Measurements from ENCODE around the gene DNAJB2. TPM values are rescaled to one million over a fixed set of nuclear protein-coding genes. Genes with fewer than 3 reads are reported as not detected.
A peak's percentile ranks its signal among the peaks of the same experiment; 100 is the strongest.

Gene DNAJB2
- total and polyA plus RNA-seq, 2 donors (not counting 3 experiments of a cell fraction or from before 2014, with no cell fraction given): 30.4 to 35.0 TPM

DNA sequence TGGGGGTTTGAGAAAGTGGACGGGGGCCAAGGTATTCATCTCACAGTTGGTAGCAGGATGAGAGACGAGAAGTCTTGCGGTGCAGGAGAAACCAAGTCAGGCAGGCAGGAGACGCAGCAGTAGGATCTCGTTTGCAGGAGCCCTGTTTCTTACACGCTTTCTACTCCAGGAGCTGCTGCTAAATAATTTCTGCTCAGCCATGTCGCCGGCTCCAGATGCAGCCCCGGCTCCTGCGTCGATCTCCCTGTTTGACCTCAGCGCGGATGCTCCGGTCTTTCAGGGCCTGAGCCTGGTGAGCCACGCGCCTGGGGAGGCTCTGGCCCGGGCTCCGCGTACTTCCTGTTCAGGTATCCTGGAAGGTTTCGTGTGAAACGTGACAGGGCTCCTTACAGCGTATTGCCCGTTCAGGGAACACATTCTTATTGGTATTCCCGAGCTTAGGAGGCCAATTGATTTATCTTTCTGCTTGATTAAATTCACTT is 49.1 kb upstream of the DNAJB2 start:
- FAIRE-seq: peak; percentile 46

More for the DNA sequence above, 49.1 kb upstream of the DNAJB2 start:
- H3K27me3 ChIP-seq (ENCODE audit: control insufficient read depth in 2 of 2, insufficient read depth in 2 of 2, low read length in 2 of 2): no peaks in the 10 kb centered on the region
- peak overlapping the region; percentile 70 to 76 (median 70) for H3K4me3 ChIP-seq (replicated peaks in 1 of 3; ENCODE audit: insufficient read depth in 1 of 3, low read depth in 1 of 3, low read length in 3 of 3)
- dilution Hi-C loops (cut with MboI; ENCODE audit: extremely low pct_ligation_motif_present, low sequenced_read_pairs) (no loop called here), intact Hi-C loops (cut with micrococcal nuclease) (no loop called here)
- TSS peak; percentile 62 for BruUV-seq (replicated peaks)
- H3K4me2 ChIP-seq (ENCODE audit: insufficient read depth, low read length): peak overlapping the region; percentile 68
- H3K27ac ChIP-seq (ENCODE audit: insufficient read depth, low read depth, low read length): peak overlapping the region; percentile 49
- H3K9me3 ChIP-seq (replicated peaks; ENCODE audit: control insufficient read depth, insufficient read depth, low read length): no peaks in the 10 kb centered on the region
- peaks cover 20% of the 10 kb centered on the region for H3K79me2 ChIP-seq (ENCODE audit: control insufficient read depth, insufficient read depth, low read length)
- H3K36me3 ChIP-seq (ENCODE audit: control insufficient read depth in 2 of 2, extremely low read depth in 1 of 2, insufficient read depth in 2 of 2, low read length in 2 of 2): peaks cover 0 to 23% of the 10 kb centered on the region in 2 experiments
- H3K9me1 ChIP-seq (replicated peaks; ENCODE audit: control insufficient read depth, extremely low read depth, insufficient read depth, low read length): no peaks in the 10 kb centered on the region
- POLR2A ChIA-PET: interaction anchor here (1.5 to 1.9 kb wide), 3 partner anchors 12 to 54 kb away, joined by 5 to 7 read pairs (median 6); partner anchors contain the start of gene CNPPD1
- peak overlapping the region; percentile 66 for H3K9ac ChIP-seq (replicated peaks; ENCODE audit: extremely low read depth, insufficient read depth, low read length)
- DNase-seq (ENCODE audit: low read depth, low spot score): no peak
- TF ChIP-seq GATA2 (IDR thresholded peaks at IDR 0.05; ENCODE audit: insufficient read depth, insufficient read length, low read depth, low read length) (no peak), EZH2 (IDR thresholded peaks at IDR 0.05; ENCODE audit: borderline replicate concordance, low read depth, low read length, severe bottlenecking) (no peak), MYC (IDR thresholded peaks at IDR 0.05; ENCODE audit: low read depth, low read length) (no peak), JUN (IDR thresholded peaks at IDR 0.05; ENCODE audit: borderline replicate concordance, insufficient read depth, insufficient read length, low read depth) (no peak), POLR2A (IDR thresholded peaks at IDR 0.05; ENCODE audit: low read depth, low read length) (no peak), POLR2AphosphoS5 (IDR thresholded peaks at IDR 0.05; ENCODE audit: insufficient read depth, low read depth, low read length) (no peak), FOS (IDR thresholded peaks at IDR 0.05; ENCODE audit: borderline replicate concordance, insufficient read depth, low read length) (no peak)
- TF ChIP-seq, protein P1, sequence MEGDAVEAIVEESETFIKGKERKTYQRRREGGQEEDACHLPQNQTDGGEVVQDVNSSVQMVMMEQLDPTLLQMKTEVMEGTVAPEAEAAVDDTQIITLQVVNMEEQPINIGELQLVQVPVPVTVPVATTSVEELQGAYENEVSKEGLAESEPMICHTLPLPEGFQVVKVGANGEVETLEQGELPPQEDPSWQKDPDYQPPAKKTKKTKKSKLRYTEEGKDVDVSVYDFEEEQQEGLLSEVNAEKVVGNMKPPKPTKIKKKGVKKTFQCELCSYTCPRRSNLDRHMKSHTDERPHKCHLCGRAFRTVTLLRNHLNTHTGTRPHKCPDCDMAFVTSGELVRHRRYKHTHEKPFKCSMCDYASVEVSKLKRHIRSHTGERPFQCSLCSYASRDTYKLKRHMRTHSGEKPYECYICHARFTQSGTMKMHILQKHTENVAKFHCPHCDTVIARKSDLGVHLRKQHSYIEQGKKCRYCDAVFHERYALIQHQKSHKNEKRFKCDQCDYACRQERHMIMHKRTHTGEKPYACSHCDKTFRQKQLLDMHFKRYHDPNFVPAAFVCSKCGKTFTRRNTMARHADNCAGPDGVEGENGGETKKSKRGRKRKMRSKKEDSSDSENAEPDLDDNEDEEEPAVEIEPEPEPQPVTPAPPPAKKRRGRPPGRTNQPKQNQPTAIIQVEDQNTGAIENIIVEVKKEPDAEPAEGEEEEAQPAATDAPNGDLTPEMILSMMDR (IDR thresholded peaks at IDR 0.05; ENCODE audit: extremely low read depth in 1 of 2, insufficient read depth in 1 of 2, low read depth in 1 of 2, low read length in 2 of 2): no peak
- TF ChIP-seq, protein P2, sequence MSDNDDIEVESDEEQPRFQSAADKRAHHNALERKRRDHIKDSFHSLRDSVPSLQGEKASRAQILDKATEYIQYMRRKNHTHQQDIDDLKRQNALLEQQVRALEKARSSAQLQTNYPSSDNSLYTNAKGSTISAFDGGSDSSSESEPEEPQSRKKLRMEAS (IDR thresholded peaks at IDR 0.05; ENCODE audit: insufficient read depth, insufficient read length): no peak
- CTCF ChIA-PET: interaction anchor here (0.6 to 1.9 kb wide), 11 partner anchors 9 to 216 kb away, joined by 3 to 19 read pairs (median 5); partner anchors contain the start of genes ABCB6, DNAJB2, GLB1L and SLC23A3
- no peaks in the 10 kb centered on the region for H4K20me1 ChIP-seq (replicated peaks; ENCODE audit: control insufficient read depth, extremely low read depth, insufficient read depth, low read length)
- peak overlapping the region; percentile 37 for H2AFZ ChIP-seq (ENCODE audit: low read depth, low read length)
- peaks cover 15% of the 10 kb centered on the region for H3K4me1 ChIP-seq (ENCODE audit: control insufficient read depth, extremely low read depth, insufficient read depth, low read length)

All from endothelial cell of umbilical vein (primary cell).